H1 (cell line): ENCODE results near the gene IGSF9B. TPM values are rescaled to one million over a fixed set of nuclear protein-coding genes. Genes with fewer than 3 reads are reported as not detected.

Experiments used
- FOSL1 ChIP-seq: IDR thresholded peaks from 2 replicates; pipeline ENCODE4 v1.6.1; 2011; ENCODE audit warnings: mild to moderate bottlenecking, low read depth, low read length, moderate library complexity; ENCODE audit not compliant: insufficient read depth
- MAFK ChIP-seq: IDR thresholded peaks from 2 replicates; pipeline ENCODE4 v1.6.1; 2012; ENCODE audit warnings: low read depth, mild to moderate bottlenecking, improper control_type of control experiment, low read length
- NANOG ChIP-seq: IDR thresholded peaks from 2 replicates; pipeline ENCODE4 v1.6.1; 2011; ENCODE audit warnings: low read length, low read depth, mild to moderate bottlenecking, inconsistent platforms; ENCODE audit not compliant: insufficient read depth, poor library complexity, severe bottlenecking
- NRF1 ChIP-seq: IDR thresholded peaks from 2 replicates; pipeline ENCODE4 v1.6.1; 2011; ENCODE audit warnings: mild to moderate bottlenecking, low read depth, low read length, improper control_type of control experiment
- RAD21 ChIP-seq, 2 experiments: IDR thresholded peaks in 1 of 2; conservative IDR thresholded peaks in 1 of 2; 2 replicates each; pipeline ENCODE4 v1.6.1; 2011; ENCODE audit warnings: low read depth in 2 of 2, low read length in 2 of 2, improper control_type of control experiment in 1 of 2, inconsistent platforms in 1 of 2, mild to moderate bottlenecking in 1 of 2, moderate library complexity in 1 of 2
- RNF2 ChIP-seq: fragments of 200-900, 300-1000 bp; sonication (generic); IDR thresholded peaks from 2 replicates; pipeline ENCODE4 v1.7.1; 2016; ENCODE audit warnings: borderline replicate concordance, low read depth, mild to moderate bottlenecking, antibody characterized with exemption, low read length; ENCODE audit not compliant: poor library complexity, severe bottlenecking; ENCODE audit errors: missing control alignments
- TAF7 ChIP-seq: optimal IDR thresholded peaks from 2 replicates; pipeline ENCODE3; 2011; ENCODE audit warnings: low read depth, mild to moderate bottlenecking, inconsistent platforms, low read length, moderate library complexity, borderline replicate concordance
- TBP ChIP-seq: IDR thresholded peaks from 2 replicates; pipeline ENCODE4 v1.6.1; 2011; ENCODE audit warnings: low read depth, low read length, improper control_type of control experiment
- TEAD4 ChIP-seq: IDR thresholded peaks from 2 replicates; pipeline ENCODE4 v1.6.1; 2012; ENCODE audit warnings: low read depth, low read length, inconsistent platforms, mixed read lengths
- YY1 ChIP-seq: IDR thresholded peaks from 2 replicates; pipeline ENCODE4 v1.6.1; 2011; ENCODE audit warnings: low read depth, mild to moderate bottlenecking, low read length
- polyA plus RNA-seq, 7 experiments: library from polyadenylated mRNA; depleted of rRNA in 3 of 7; stranded (reverse) in 5 of 7; unstranded in 2 of 7; fragments of >200 nt in 5 of 7; fragments of 200-250 nt in 2 of 7; gene quantifications; 1 replicate in 5 of 7; 2 replicates in 1 of 7; 4 replicates in 1 of 7; pipeline versions ENCODE4 v1.2.1 to v1.2.3, GENCODE V29; 2011 to 2013; ENCODE audit warnings: missing spikeins in 2 of 7, mixed read lengths in 2 of 7
- total RNA-seq: library from RNA; stranded (reverse); fragmentation: NEBNext Ultra II Directional; extraction: Animal tissue kit (Norgen Biotek cat#: 25700); gene quantifications from 2 replicates; pipeline ENCODE4 v1.2.1, GENCODE V29; 2021

IGSF9B gene
- total and polyA plus RNA-seq, 2 of the 8 experiments (the other 6 are each of a cell fraction or from before 2014, with no cell fraction given): 16.5 to 49.2 TPM

DNA sequence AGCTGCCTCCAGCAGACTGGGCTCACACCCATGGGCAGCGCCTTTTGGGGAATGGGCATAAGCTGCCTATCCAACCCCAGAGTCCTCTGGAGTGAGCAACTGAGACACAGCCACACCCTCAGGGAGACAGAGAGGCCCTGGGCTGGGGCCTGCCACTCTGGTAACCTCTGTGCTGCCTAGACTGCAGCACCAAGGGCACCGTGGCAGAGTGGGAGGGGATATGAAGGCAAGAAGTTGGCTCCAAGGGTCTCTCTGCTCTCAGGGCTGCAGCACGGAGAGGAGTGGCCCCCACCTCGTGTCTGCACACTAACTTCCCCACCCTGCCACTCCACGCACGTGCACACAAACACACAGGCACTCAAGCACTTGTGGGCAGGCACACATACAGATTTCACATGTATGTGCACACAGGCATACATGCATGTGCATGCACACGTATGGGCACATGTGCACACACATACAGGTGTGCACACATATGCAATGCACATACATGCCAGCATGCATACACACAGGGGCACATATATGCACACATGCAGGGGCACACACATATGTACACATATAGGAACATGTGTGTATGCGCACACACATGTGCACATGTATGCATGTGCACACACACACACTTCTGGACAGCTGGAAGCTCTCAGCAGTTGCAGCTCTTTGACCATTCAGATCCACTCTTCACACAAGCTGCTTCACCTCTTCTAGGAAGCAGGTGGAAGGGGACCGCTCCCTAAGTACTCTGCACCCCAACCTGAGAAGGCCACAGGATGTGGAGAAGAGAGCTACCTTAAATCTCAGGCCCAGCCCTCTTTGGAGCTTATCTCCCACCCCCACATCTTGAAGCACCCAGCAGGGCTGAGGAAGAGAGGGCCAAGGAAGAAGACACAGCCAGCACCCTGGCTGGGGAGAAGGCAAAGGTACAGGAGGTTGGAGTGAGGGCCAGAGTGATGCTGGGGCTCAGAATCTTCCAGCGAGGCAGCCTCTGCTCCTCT is 4.3 kb downstream of the IGSF9B start (continued):
- TF ChIP-seq NANOG (no peak), NRF1 (no peak), TEAD4 (no peak), FOSL1 (no peak), TBP (no peak), RAD21 (IDR thresholded peaks at IDR 0.05 in 1 of 2, conservative IDR thresholded peaks at IDR 0.05 in 1 of 2; ENCODE audit: low read depth in 2 of 2, low read length in 2 of 2) (no peak), TAF7 (no peak), YY1 (no peak), MAFK (no peak), RNF2 (no peak)
